RWPE1 (cell line): ENCODE results near the gene FXN.

ENCODE experiments used
- CTCF ChIA-PET: fragments of 350-600 bp; sonication (Branson Sonifier 250); formaldehyde crosslinking; extraction: SDS; loops from one replicate; lab custom pipeline; 2021; lab: Yijun Ruan, JAX
- POLR2A ChIA-PET: fragments of 400-600 bp; formaldehyde crosslinking; extraction: SDS; loops from one replicate; lab custom pipeline; 2020; ENCODE audit warnings: antibody characterized with exemption; ENCODE audit not compliant: low non-redundant PET; lab: Yijun Ruan, JAX
- DNase-seq: peaks from one replicate; pipeline ENCODE4 v3.0.0; 2012; ENCODE audit warnings: low spot score
- H3K27ac ChIP-seq: fragments of 450-650 bp; 2 replicates; pipeline ENCODE4 v1.5.1; 2017
- TF ChIP-seq, protein P1 (sequence below): fragments of 450-650 bp; conservative IDR thresholded peaks from 2 replicates; pipeline ENCODE4 v1.5.1; 2017; ENCODE audit warnings: low read depth, mild to moderate bottlenecking

Gene FXN

DNA sequence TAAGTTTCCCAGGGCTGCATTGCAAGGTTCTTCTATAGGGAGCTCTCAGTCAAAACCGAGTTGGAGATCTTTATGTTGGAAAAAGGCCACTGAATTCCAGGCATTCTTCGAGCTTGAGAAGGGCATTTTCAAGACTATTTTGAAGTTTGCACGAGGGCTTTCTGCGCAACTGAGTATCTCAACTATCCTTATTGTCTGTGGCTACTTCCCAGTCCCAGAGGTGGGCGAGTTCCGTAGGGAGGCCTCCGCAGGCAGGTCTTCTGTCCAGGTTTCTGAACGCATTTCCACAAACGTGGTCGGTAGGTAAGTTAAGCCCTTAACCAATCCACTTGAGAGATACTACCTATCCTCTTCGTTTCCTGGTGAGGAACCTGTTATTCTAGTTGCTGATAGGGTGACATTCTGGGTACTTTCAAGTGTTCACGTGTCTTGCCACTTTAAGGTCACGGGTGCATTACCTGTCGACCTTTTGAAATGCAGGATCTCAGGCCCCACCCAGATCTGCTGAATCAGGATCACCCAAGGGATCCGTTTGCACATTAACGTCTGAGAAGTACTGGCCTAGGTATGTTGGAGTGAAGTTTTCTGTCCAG is 87.1 kb downstream of the FXN start:
- CTCF ChIA-PET, result interaction anchor here (0.7 to 1.4 kb wide), 5 partner anchors 66 to 81 kb away, joined by 3 to 10 read pairs (median 4); no protein-coding TSS in a partner anchor
- DNase-seq, result peak; percentile 77
- POLR2A ChIA-PET, result interaction anchor here (0.6 to 0.7 kb wide), 2 partner anchors 56 to 87 kb away, joined by 3 read pairs; partner anchors contain the start of gene FXN
- TF ChIP-seq, protein P1, sequence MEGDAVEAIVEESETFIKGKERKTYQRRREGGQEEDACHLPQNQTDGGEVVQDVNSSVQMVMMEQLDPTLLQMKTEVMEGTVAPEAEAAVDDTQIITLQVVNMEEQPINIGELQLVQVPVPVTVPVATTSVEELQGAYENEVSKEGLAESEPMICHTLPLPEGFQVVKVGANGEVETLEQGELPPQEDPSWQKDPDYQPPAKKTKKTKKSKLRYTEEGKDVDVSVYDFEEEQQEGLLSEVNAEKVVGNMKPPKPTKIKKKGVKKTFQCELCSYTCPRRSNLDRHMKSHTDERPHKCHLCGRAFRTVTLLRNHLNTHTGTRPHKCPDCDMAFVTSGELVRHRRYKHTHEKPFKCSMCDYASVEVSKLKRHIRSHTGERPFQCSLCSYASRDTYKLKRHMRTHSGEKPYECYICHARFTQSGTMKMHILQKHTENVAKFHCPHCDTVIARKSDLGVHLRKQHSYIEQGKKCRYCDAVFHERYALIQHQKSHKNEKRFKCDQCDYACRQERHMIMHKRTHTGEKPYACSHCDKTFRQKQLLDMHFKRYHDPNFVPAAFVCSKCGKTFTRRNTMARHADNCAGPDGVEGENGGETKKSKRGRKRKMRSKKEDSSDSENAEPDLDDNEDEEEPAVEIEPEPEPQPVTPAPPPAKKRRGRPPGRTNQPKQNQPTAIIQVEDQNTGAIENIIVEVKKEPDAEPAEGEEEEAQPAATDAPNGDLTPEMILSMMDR, result no peak
- H3K27ac ChIP-seq, result peak overlapping the region; percentile 95

- DNase-seq, result peak; percentile 43
- H3K27ac ChIP-seq, result peak overlapping the region; percentile 94
- POLR2A ChIA-PET, result no interaction called here
- TF ChIP-seq, protein P1, result no peak
- CTCF ChIA-PET, result interaction anchor here (0.6 kb wide), 1 partner anchor 46 kb away, joined by 4 read pairs; no protein-coding TSS in a partner anchor
Observed at GRCh38 chr9:69130456-69131441, 95.2 kb downstream of the FXN start.

DNA sequence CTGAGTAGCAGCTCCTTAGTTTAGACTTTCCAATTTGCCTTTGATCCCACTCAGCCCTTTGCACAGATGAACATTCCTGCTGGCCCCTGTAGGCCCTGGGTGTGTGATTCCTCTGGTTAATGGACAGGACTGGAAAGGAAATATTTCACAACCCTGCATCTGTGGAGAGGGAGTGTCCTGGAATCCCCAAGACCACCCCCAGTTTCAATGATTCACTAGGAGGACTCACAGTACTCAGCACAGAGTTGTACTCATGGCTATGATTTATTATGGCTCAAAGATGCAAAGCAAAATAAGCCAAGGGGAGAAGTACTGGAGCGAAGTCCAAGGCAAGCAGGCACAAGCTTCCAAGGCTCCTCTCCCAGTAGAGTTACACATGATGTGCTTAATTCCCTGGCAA is 96.1 kb downstream of the FXN start:
- peak overlapping the region; percentile 94 for H3K27ac ChIP-seq
- POLR2A ChIA-PET, result no interaction called here
- DNase-seq, result peak; percentile 93
- CTCF ChIA-PET, result interaction anchor here (0.6 kb wide), 3 partner anchors 78 to 103 kb away, joined by 3 to 4 read pairs (median 3); no protein-coding TSS in a partner anchor
- TF ChIP-seq, protein P1, result no peak

- peak overlapping the region; percentile 94 for H3K27ac ChIP-seq
- no peak for DNase-seq
- TF ChIP-seq, protein P1, result no peak
- ChIA-PET POLR2A (no interaction called here), CTCF (interaction anchor here (0.6 kb wide), 2 partner anchors 87 to 102 kb away, joined by 3 to 4 read pairs; no protein-coding TSS in a partner anchor)
Observed at GRCh38 chr9:69132361-69132760, 96.8 kb downstream of the FXN start.

- POLR2A ChIA-PET, result no interaction called here
- CTCF ChIA-PET, result interaction anchor here (1.0 kb wide), 1 partner anchor 13 kb away, joined by 3 read pairs; no protein-coding TSS in a partner anchor
- TF ChIP-seq, protein P1, result no peak
- peak overlapping the region; percentile 8; the same call in 1 of the 2 replicates for H3K27ac ChIP-seq
- DNase-seq, result no peak
Observed at GRCh38 chr9:69134412-69134811, 98.9 kb downstream of the FXN start.

DNA sequence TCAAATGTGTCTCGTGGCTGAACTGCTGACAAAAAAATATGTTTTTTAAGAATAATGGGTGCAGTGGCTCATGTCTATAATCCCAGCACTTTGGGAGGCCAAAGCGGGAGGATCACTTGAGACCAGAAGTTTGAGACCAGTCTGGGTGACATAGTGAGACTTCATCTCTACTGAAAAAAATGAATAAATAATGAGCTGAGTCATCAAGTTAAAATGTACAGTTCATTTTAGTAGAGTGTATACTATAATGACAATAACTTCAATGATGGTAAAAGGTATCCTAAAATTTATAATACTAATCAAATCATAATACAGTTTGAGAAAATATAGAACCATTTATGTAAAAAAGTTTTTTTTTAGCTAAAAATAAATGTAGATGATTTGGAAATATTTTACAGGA is 100.6 kb downstream of the FXN start:
- TF ChIP-seq, protein P1, result no peak
- DNase-seq, result no peak
- POLR2A ChIA-PET, result no interaction called here
- CTCF ChIA-PET, result no interaction called here
- H3K27ac ChIP-seq, result no peak overlapping the region
